Vagina (tissue), 2 donors: ENCODE data around the gene MGLL. TPM values are rescaled to one million over a fixed set of nuclear protein-coding genes. Genes with fewer than 3 reads are reported as not detected.
"Not testable (repeated sequence)": the region's sequence is repeated elsewhere in the genome, so short reads cannot be mapped to it uniquely, and the experiment has no call there.

Experiments
- DNase-seq, 2 donors: peaks; one replicate each; pipeline ENCODE4 v3.0.0-alpha.2; 2017; ENCODE audit errors: extremely low spot score in 2 of 2
- H3K27ac ChIP-seq: fragments of 200-600 bp; sonication (generic); one replicate; pipeline ENCODE4 v1.5.1; 2019
- H3K27me3 ChIP-seq: fragments of 200-600 bp; sonication (generic); one replicate; pipeline ENCODE4 v1.5.1; 2019
- H3K36me3 ChIP-seq, 2 donors: fragments of 200-600 bp; sonication (generic); one replicate each; pipeline ENCODE4 v1.5.1; 2017 to 2019
- H3K4me1 ChIP-seq: fragments of 200-600 bp; sonication (generic); one replicate; pipeline ENCODE4 v1.5.1; 2019
- H3K4me3 ChIP-seq, 2 donors: fragments of 200-600 bp; sonication (generic); 1 replicate in 1 of 2; 2 replicates in 1 of 2; pipeline ENCODE4 v1.5.1; 2016 to 2019
- H3K9me3 ChIP-seq: fragments of 200-600 bp; sonication (generic); one replicate; pipeline ENCODE4 v1.5.1; 2019
- CTCF ChIP-seq, 3 experiments: fragments of 450-650 bp in 2 of 3; fragments of 200-600 bp in 1 of 3; sonication (generic) in 1 of 3; IDR thresholded peaks; one replicate each; pipeline ENCODE4 v1.5.1; 2017 to 2019; ENCODE audit warnings: antibody characterized with exemption in 3 of 3, mild to moderate bottlenecking in 2 of 3, moderate library complexity in 2 of 3
- POLR2A ChIP-seq, 2 donors: fragments of 450-650 bp; IDR thresholded peaks; one replicate each; pipeline ENCODE4 v1.6.1; 2017; ENCODE audit warnings: antibody characterized with exemption in 2 of 2, mild to moderate bottlenecking in 2 of 2, moderate library complexity in 2 of 2
- POLR2AphosphoS5 ChIP-seq, 2 donors: sonication (generic); formaldehyde crosslinking; IDR thresholded peaks; one replicate each; pipeline ENCODE4 v1.9.0; 2017; ENCODE audit warnings: antibody characterized with exemption in 2 of 2, mild to moderate bottlenecking in 2 of 2, low read depth in 1 of 2; ENCODE audit not compliant: insufficient read depth in 1 of 2
- intact Hi-C: fragments of 100-400 bp; cut with DNase I; formaldehyde crosslinking; loops from one replicate; pipeline ENCODE4 v1.15.1; 2023
- total RNA-seq: library from RNA; depleted of rRNA; stranded (reverse); fragments of >200 nt; gene quantifications from one replicate; pipeline ENCODE4 v1.2.3, GENCODE V29; 2016

The MGLL gene
- total RNA-seq, 1 donor from 2014 or later, result 35.6 TPM

GRCh38 chr3:127660621-127661251, 161.6 kb downstream of the MGLL start:
- intact Hi-C loops, result no loop called here
- H3K36me3 ChIP-seq, result no peaks in the 10 kb centered on the region
- no peak overlapping the region for H3K4me3 ChIP-seq
- no peak for DNase-seq
- H3K9me3 ChIP-seq, result no peaks in the 10 kb centered on the region
- TF ChIP-seq CTCF (IDR thresholded peaks at IDR 0.05) (no peak), POLR2AphosphoS5 (IDR thresholded peaks at IDR 0.05; ENCODE audit: insufficient read depth in 1 of 2, low read depth in 1 of 2) (no peak), POLR2A (IDR thresholded peaks at IDR 0.05) (no peak)
- H3K27me3 ChIP-seq, result no peaks in the 10 kb centered on the region
- H3K27ac ChIP-seq, result no peak overlapping the region
- H3K4me1 ChIP-seq, result no peaks in the 10 kb centered on the region

- DNase-seq, result no peak
- Histone ChIP-seq H3K4me1 (no peaks in the 10 kb centered on the region), H3K27ac (no peak overlapping the region), H3K36me3 (no peaks in the 10 kb centered on the region), H3K4me3 (no peak overlapping the region), H3K27me3 (no peaks in the 10 kb centered on the region), H3K9me3 (no peaks in the 10 kb centered on the region)
- intact Hi-C loops, result no loop called here
- TF ChIP-seq POLR2A (IDR thresholded peaks at IDR 0.05) (no peak), CTCF (IDR thresholded peaks at IDR 0.05) (no peak), POLR2AphosphoS5 (IDR thresholded peaks at IDR 0.05; ENCODE audit: insufficient read depth in 1 of 2, low read depth in 1 of 2) (no peak)
Observed at GRCh38 chr3:127658234-127658633, 164.1 kb downstream of the MGLL start.

- H3K4me3 ChIP-seq, result no peak overlapping the region
- no peak overlapping the region for H3K27ac ChIP-seq
- intact Hi-C loops, result no loop called here
- TF ChIP-seq CTCF (IDR thresholded peaks at IDR 0.05) (no peak), POLR2A (IDR thresholded peaks at IDR 0.05) (no peak), POLR2AphosphoS5 (IDR thresholded peaks at IDR 0.05; ENCODE audit: insufficient read depth in 1 of 2, low read depth in 1 of 2) (no peak)
- H3K36me3 ChIP-seq, result no peaks in the 10 kb centered on the region
- no peaks in the 10 kb centered on the region for H3K4me1 ChIP-seq
- H3K27me3 ChIP-seq, result no peaks in the 10 kb centered on the region
- DNase-seq, result no peak
- H3K9me3 ChIP-seq, result no peaks in the 10 kb centered on the region
Observed at GRCh38 chr3:127656906-127657305, 165.4 kb downstream of the MGLL start.

GRCh38 chr3:127655641-127656040, 166.7 kb downstream of the MGLL start:
- intact Hi-C loops, result no loop called here
- no peak for DNase-seq
- TF ChIP-seq CTCF (IDR thresholded peaks at IDR 0.05), result no peak
- no peak for TF ChIP-seq POLR2AphosphoS5 (IDR thresholded peaks at IDR 0.05; ENCODE audit: insufficient read depth in 1 of 2, low read depth in 1 of 2)
- no peak for TF ChIP-seq POLR2A (IDR thresholded peaks at IDR 0.05)
- Histone ChIP-seq H3K36me3 (no peaks in the 10 kb centered on the region), H3K27me3 (no peaks in the 10 kb centered on the region), H3K9me3 (no peaks in the 10 kb centered on the region), H3K4me1 (no peaks in the 10 kb centered on the region), H3K4me3 (no peak overlapping the region), H3K27ac (peak overlapping the region; percentile 39)

- intact Hi-C loops, result loop anchor here (5.0 kb wide), 2 partner anchors 167 to 317 kb away; partner anchors contain the start of gene MGLL
- peak overlapping the region; percentile 39 for H3K27ac ChIP-seq
- not testable (repeated sequence) for DNase-seq, H3K27me3 ChIP-seq, H3K36me3 ChIP-seq, H3K9me3 ChIP-seq, H3K4me1 ChIP-seq, H3K4me3 ChIP-seq
Observed at GRCh38 chr3:127654993-127655392, 167.3 kb downstream of the MGLL start.
